GM12878 (cell line): ENCODE data around the gene DNMT3A. TPM values are rescaled to one million over a fixed set of nuclear protein-coding genes. Genes with fewer than 3 reads are reported as not detected.

Experiments used
- ATF3 ChIP-seq: IDR thresholded peaks from 2 replicates; pipeline ENCODE4 v1.6.1; 2011; ENCODE audit warnings: low read depth, mild to moderate bottlenecking, low read length, moderate library complexity, borderline replicate concordance; ENCODE audit errors: extremely low read depth
- BRCA1 ChIP-seq: IDR thresholded peaks from 2 replicates; pipeline ENCODE4 v1.6.1; 2011; ENCODE audit warnings: low read depth, low read length, improper control_type of control experiment
- CHD1 ChIP-seq: IDR thresholded peaks from 2 replicates; pipeline ENCODE4 v1.6.1; 2012; ENCODE audit warnings: low read depth, low read length, improper control_type of control experiment
- GABPA ChIP-seq: IDR thresholded peaks from 2 replicates; pipeline ENCODE4 v1.6.1; 2014; ENCODE audit warnings: antibody characterized with exemption, low read depth, mild to moderate bottlenecking, inconsistent platforms
- HDAC6 ChIP-seq: fragments of 200-600 bp; sonication (generic); IDR thresholded peaks from one replicate; pipeline ENCODE4 v1.8.0; 2017; ENCODE audit warnings: antibody characterized with exemption; ENCODE audit not compliant: unreplicated experiment
- IKZF2 ChIP-seq, 2 experiments: fragments of 450-650 bp; IDR thresholded peaks; 2 replicates each; pipeline ENCODE4 v1.6.1; 2017; ENCODE audit warnings: mild to moderate bottlenecking in 2 of 2, moderate library complexity in 2 of 2
- MTA3 ChIP-seq: IDR thresholded peaks from 2 replicates; pipeline ENCODE4 v1.6.1; 2012; ENCODE audit warnings: low read length, inconsistent platforms, borderline replicate concordance
- MXI1 ChIP-seq: fragments of 150-350 bp; IDR thresholded peaks from 2 replicates; pipeline ENCODE4 v1.6.1; 2011; ENCODE audit warnings: low read depth, mild to moderate bottlenecking, inconsistent platforms, low read length, improper control_type of control experiment
- NFYA ChIP-seq: IDR thresholded peaks from 2 replicates; pipeline ENCODE4 v1.6.1; 2011; ENCODE audit warnings: low read depth, mild to moderate bottlenecking, low read length, improper control_type of control experiment, borderline replicate concordance
- NFYB ChIP-seq: IDR thresholded peaks from 2 replicates; pipeline ENCODE4 v1.6.1; 2011; ENCODE audit warnings: low read depth, mild to moderate bottlenecking, low read length, improper control_type of control experiment, moderate library complexity; ENCODE audit not compliant: insufficient read depth
- PKNOX1 ChIP-seq: fragments of 450-650 bp; IDR thresholded peaks from 2 replicates; pipeline ENCODE4 v1.6.1; 2016; ENCODE audit warnings: mild to moderate bottlenecking
- RUNX3 ChIP-seq: IDR thresholded peaks from 2 replicates; pipeline ENCODE4 v1.6.1; 2012; ENCODE audit warnings: low read length, inconsistent platforms
- SMARCA5 ChIP-seq: fragments of 450-650 bp; IDR thresholded peaks from 2 replicates; pipeline ENCODE4 v1.6.1; 2017; ENCODE audit warnings: mild to moderate bottlenecking
- STAT1 ChIP-seq: fragments of 450-650 bp; conservative IDR thresholded peaks from 2 replicates; pipeline ENCODE4 v1.6.1; 2014; ENCODE audit warnings: antibody characterized with exemption, mild to moderate bottlenecking
- SUZ12 ChIP-seq: fragments of 200-600 bp; sonication (generic); IDR thresholded peaks from one replicate; pipeline ENCODE4 v1.6.1; 2018; ENCODE audit warnings: antibody characterized with exemption, mild to moderate bottlenecking; ENCODE audit not compliant: unreplicated experiment
- TBL1XR1 ChIP-seq: IDR thresholded peaks from 2 replicates; pipeline ENCODE4 v1.6.1; 2012; ENCODE audit warnings: low read depth, low read length, improper control_type of control experiment
- TCF7 ChIP-seq: IDR thresholded peaks from 2 replicates; pipeline ENCODE4 v1.6.1; 2014; ENCODE audit warnings: antibody characterized with exemption, borderline replicate concordance
- ZNF274 ChIP-seq: IDR thresholded peaks from one replicate; pipeline ENCODE4 v1.8.0; 2011; ENCODE audit not compliant: insufficient read length, insufficient read depth
- ZNF622 ChIP-seq: fragments of 450-650 bp; IDR thresholded peaks from 2 replicates; pipeline ENCODE4 v1.6.1; 2017; ENCODE audit warnings: mild to moderate bottlenecking, inconsistent platforms
- polyA plus RNA-seq, 11 experiments: library from polyadenylated mRNA; depleted of rRNA in 4 of 11; unstranded in 6 of 11; stranded (reverse) in 5 of 11; fragments of >200 nt; fragmentation: Nextera tagmentation in 4 of 11; fragmentation: Illumina TruSeq in 1 of 11; extraction: Ambion mirVana in 4 of 11; extraction: Trizol in 1 of 11; gene quantifications; 1 replicate in 1 of 11; 2 replicates in 10 of 11; pipeline versions ENCODE4 v1.2.1 to v1.2.3, GENCODE V29; 2011 to 2016; ENCODE audit warnings: inconsistent platforms in 2 of 11, missing spikeins in 2 of 11, low read depth in 1 of 11
- total RNA-seq, 4 experiments: library from RNA; depleted of rRNA in 3 of 4; stranded (reverse); fragments of >200 nt in 3 of 4; fragmentation: Illumina TruSeq in 1 of 4; extraction: Trizol in 1 of 4; gene quantifications; 2 replicates each; pipeline versions ENCODE4 v1.2.1 to v1.2.3, GENCODE V29; 2013 to 2021
- TF ChIP-seq, protein P1 (sequence below): IDR thresholded peaks from 2 replicates; pipeline ENCODE4 v1.6.1; 2011; ENCODE audit warnings: low read depth, low read length, improper control_type of control experiment, borderline replicate concordance
- TF ChIP-seq, protein P2 (sequence below): IDR thresholded peaks from 2 replicates; pipeline ENCODE4 v1.6.1; 2011; ENCODE audit warnings: borderline replicate concordance, low read depth, mild to moderate bottlenecking, moderate library complexity, mixed read lengths, low read length; ENCODE audit not compliant: insufficient read depth; ENCODE audit errors: extremely low read length
- TF ChIP-seq, protein P3 (sequence below): fragments of 450-650 bp; conservative IDR thresholded peaks from 2 replicates; pipeline ENCODE4 v1.6.1; 2017; ENCODE audit warnings: mild to moderate bottlenecking, moderate library complexity
- TF ChIP-seq, protein P4 (sequence below): fragments of 450-650 bp; IDR thresholded peaks from 2 replicates; pipeline ENCODE4 v1.6.1; 2017; ENCODE audit warnings: borderline replicate concordance

DNMT3A gene
- total and polyA plus RNA-seq, 10 of the 15 experiments (the other 5 are each of a cell fraction or from before 2014, with no cell fraction given), result 7.4 to 51.6 (median 17.4) TPM

DNA sequence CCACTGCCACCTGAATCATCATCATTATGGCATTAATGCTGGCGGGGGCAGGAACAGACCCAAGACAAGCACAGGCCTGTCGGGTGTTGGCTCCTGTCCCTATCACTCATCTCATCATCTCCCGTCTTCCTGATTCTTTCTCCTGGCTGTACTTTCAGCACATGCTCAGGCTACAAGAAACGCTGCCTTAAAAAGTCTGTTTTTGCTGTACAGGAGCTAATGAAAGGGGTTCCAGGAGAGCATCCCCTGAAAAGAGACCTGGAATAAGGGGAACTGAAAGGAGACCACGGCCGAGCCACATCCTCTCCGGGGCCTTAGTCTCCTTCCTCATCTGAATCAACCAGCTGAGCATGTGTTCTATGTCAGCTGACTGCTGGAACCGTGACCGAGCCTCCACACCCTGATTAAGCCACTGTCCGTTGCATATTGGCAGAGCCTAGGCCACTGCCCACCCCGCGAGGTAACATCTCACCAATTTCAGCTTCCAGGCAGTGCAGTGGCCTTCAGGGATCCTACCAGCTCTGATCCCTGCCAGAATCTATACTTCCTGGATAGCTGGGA lies 62.6 kb downstream of the DNMT3A start (continued):
- TF ChIP-seq TCF7 (no peak), SMARCA5 (no peak; the same call in 1 of the 2 replicates), NFYB (no peak), CHD1 (no peak), STAT1 (0 out of 2 replicates have a peak, but pooled peaks have one; percentile 24), GABPA (no peak), MXI1 (peak; percentile 78), TBL1XR1 (peak; percentile 75), ZNF622 (no peak), MTA3 (peak; percentile 34; the same call in 1 of the 2 replicates), SUZ12 (no peak), ATF3 (peak; percentile 51; the same call in 1 of the 2 replicates), PKNOX1 (peak; percentile 90), ZNF274 (no peak), NFYA (no peak), RUNX3 (peak; percentile 94), HDAC6 (no peak), BRCA1 (no peak), IKZF2 (IDR thresholded peaks at IDR 0.05) (peak; percentile 99)
- TF ChIP-seq, protein P1, sequence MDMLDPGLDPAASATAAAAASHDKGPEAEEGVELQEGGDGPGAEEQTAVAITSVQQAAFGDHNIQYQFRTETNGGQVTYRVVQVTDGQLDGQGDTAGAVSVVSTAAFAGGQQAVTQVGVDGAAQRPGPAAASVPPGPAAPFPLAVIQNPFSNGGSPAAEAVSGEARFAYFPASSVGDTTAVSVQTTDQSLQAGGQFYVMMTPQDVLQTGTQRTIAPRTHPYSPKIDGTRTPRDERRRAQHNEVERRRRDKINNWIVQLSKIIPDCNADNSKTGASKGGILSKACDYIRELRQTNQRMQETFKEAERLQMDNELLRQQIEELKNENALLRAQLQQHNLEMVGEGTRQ, result peak; percentile 86
- TF ChIP-seq, protein P2, sequence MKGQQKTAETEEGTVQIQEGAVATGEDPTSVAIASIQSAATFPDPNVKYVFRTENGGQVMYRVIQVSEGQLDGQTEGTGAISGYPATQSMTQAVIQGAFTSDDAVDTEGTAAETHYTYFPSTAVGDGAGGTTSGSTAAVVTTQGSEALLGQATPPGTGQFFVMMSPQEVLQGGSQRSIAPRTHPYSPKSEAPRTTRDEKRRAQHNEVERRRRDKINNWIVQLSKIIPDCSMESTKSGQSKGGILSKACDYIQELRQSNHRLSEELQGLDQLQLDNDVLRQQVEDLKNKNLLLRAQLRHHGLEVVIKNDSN, result peak; percentile 76
- TF ChIP-seq, protein P3, sequence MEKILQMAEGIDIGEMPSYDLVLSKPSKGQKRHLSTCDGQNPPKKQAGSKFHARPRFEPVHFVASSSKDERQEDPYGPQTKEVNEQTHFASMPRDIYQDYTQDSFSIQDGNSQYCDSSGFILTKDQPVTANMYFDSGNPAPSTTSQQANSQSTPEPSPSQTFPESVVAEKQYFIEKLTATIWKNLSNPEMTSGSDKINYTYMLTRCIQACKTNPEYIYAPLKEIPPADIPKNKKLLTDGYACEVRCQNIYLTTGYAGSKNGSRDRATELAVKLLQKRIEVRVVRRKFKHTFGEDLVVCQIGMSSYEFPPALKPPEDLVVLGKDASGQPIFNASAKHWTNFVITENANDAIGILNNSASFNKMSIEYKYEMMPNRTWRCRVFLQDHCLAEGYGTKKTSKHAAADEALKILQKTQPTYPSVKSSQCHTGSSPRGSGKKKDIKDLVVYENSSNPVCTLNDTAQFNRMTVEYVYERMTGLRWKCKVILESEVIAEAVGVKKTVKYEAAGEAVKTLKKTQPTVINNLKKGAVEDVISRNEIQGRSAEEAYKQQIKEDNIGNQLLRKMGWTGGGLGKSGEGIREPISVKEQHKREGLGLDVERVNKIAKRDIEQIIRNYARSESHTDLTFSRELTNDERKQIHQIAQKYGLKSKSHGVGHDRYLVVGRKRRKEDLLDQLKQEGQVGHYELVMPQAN, result no peak; the same call in 1 of the 2 replicates
- TF ChIP-seq, protein P4, sequence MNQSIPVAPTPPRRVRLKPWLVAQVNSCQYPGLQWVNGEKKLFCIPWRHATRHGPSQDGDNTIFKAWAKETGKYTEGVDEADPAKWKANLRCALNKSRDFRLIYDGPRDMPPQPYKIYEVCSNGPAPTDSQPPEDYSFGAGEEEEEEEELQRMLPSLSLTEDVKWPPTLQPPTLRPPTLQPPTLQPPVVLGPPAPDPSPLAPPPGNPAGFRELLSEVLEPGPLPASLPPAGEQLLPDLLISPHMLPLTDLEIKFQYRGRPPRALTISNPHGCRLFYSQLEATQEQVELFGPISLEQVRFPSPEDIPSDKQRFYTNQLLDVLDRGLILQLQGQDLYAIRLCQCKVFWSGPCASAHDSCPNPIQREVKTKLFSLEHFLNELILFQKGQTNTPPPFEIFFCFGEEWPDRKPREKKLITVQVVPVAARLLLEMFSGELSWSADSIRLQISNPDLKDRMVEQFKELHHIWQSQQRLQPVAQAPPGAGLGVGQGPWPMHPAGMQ, result no peak
